Chondrocyte (in vitro differentiated cells): Measurements from ENCODE around the gene FAM222A. TPM values are rescaled to one million over a fixed set of nuclear protein-coding genes. Genes with fewer than 3 reads are reported as not detected.

Experiments used
- DNase-seq: peaks from one replicate; pipeline ENCODE4 v3.0.0; 2021; ENCODE audit warnings: mixed read lengths, low spot score
- H3K27ac Mint-ChIP-seq: one replicate; pipeline ENCODE4 v1.8.0; 2021; ENCODE audit warnings: mild to moderate bottlenecking, moderate library complexity, mixed read lengths; ENCODE audit not compliant: unreplicated experiment
- H3K27me3 Mint-ChIP-seq: 2 replicates; pipeline ENCODE4 v1.8.0; 2021; ENCODE audit warnings: low read depth, mixed read lengths
- H3K36me3 Mint-ChIP-seq: 2 replicates; pipeline ENCODE4 v1.8.0; 2021; ENCODE audit warnings: low read depth, mixed read lengths
- H3K4me1 Mint-ChIP-seq: 2 replicates; pipeline ENCODE4 v1.8.0; 2021; ENCODE audit warnings: low read depth, mild to moderate bottlenecking, mixed read lengths
- H3K4me3 Mint-ChIP-seq: one replicate; pipeline ENCODE4 v1.8.0; 2021; ENCODE audit warnings: mild to moderate bottlenecking, moderate library complexity, mixed read lengths; ENCODE audit not compliant: unreplicated experiment
- H3K9me3 Mint-ChIP-seq: 2 replicates; pipeline ENCODE4 v1.8.0; 2021; ENCODE audit warnings: low read depth, mixed read lengths
- CTCF ChIP-seq: fragments of 200-600 bp; sonication (generic); IDR thresholded peaks from 2 replicates; pipeline ENCODE4 v1.5.0; 2021; ENCODE audit warnings: antibody characterized with exemption, mild to moderate bottlenecking, moderate library complexity
- total RNA-seq: library from RNA; stranded (reverse); gene quantifications from 3 replicates; pipeline ENCODE4 v1.2.1, GENCODE V29; 2021

FAM222A gene
- total RNA-seq, 1 donor from 2014 or later, result 1.0 TPM

DNA sequence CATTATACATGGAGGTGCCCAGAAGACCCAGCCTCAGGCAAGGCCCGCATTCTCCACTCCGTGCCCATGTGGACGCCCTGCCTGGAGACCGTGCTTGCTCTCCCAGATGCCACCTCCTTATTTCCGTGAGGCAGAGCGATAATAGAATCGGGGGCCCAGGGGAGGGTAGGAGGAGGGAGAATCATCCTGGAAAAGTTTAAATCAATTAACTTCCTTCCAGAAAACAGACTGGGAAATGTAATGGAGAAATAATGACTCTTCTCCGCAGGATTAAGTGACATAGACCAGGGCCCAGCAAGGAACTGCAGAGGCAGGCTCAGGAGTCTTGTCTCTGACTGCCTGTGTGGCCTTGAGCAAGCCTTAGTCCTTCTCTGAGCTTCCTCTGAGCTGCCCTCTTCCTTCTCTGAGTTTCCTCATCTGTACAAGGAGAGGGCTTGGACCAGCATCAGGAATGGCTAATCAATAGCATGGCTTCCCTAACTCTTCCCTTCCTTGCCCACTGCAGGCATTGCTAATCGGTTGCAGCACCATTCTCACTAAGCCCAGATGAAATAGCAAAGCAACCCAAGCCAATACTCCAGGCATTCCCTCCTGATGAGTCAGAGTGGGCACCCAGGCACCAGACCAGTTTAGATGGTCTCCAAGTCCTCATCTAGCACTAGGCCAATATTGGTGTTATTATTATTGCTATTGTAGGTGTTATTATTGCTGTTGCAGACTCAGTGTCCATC is 11.3 kb upstream of the FAM222A start:
- Mint-ChIP-seq H3K27ac (no peak overlapping the region), H3K9me3 (peaks cover 3% of the 10 kb centered on the region), H3K36me3 (no peaks in the 10 kb centered on the region), H3K27me3 (peaks cover 3% of the 10 kb centered on the region), H3K4me1 (no peaks in the 10 kb centered on the region), H3K4me3 (no peak overlapping the region)
- no peak for TF ChIP-seq CTCF
- no peak for DNase-seq

DNA sequence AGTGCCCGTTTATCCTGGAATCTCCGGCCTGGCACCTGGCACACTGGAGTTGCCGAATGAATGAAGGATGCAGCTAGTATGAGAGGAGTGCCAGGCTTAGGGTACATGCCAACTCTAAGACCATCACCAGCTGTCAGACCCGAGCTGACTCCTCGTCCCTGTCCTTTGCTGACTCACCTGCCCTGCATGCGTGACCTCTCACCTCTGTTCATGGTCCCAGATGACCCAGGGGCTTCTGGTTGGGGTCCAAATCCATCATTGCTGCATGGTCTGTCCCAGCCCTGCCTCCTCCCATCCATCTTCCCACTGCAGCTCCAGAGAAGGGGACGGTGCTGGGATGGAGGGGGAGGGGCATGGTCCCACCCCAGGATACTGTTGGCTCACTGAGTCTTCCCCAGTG is 9.9 kb upstream of the FAM222A start:
- Mint-ChIP-seq H3K4me3 (no peak overlapping the region), H3K36me3 (no peaks in the 10 kb centered on the region), H3K27ac (no peak overlapping the region), H3K9me3 (peaks cover 3% of the 10 kb centered on the region), H3K4me1 (no peaks in the 10 kb centered on the region), H3K27me3 (peaks cover 3% of the 10 kb centered on the region)
- TF ChIP-seq CTCF, result no peak
- DNase-seq, result no peak

GRCh38 chr12:109704371-109705098 is 9.1 kb upstream of the FAM222A start:
- no peak overlapping the region for H3K27ac Mint-ChIP-seq
- no peaks in the 10 kb centered on the region for H3K4me1 Mint-ChIP-seq
- H3K9me3 Mint-ChIP-seq, result peaks cover 3% of the 10 kb centered on the region
- H3K36me3 Mint-ChIP-seq, result no peaks in the 10 kb centered on the region
- no peak overlapping the region for H3K4me3 Mint-ChIP-seq
- H3K27me3 Mint-ChIP-seq, result peaks cover 3% of the 10 kb centered on the region
- no peak for TF ChIP-seq CTCF
- DNase-seq, result no peak

- no peak for DNase-seq
- no peaks in the 10 kb centered on the region for H3K4me1 Mint-ChIP-seq
- H3K36me3 Mint-ChIP-seq, result no peaks in the 10 kb centered on the region
- peaks cover 3% of the 10 kb centered on the region for H3K27me3 Mint-ChIP-seq
- H3K27ac Mint-ChIP-seq, result no peak overlapping the region
- H3K9me3 Mint-ChIP-seq, result peaks cover 3% of the 10 kb centered on the region
- no peak for TF ChIP-seq CTCF
- no peak overlapping the region for H3K4me3 Mint-ChIP-seq
Observed at GRCh38 chr12:109705291-109705690, 8.3 kb upstream of the FAM222A start.

GRCh38 chr12:109706398-109706746 is 7.3 kb upstream of the FAM222A start:
- no peak for DNase-seq
- Mint-ChIP-seq H3K9me3 (peaks cover 3% of the 10 kb centered on the region), H3K36me3 (no peaks in the 10 kb centered on the region), H3K4me3 (no peak overlapping the region), H3K4me1 (peaks cover 3% of the 10 kb centered on the region), H3K27ac (no peak overlapping the region), H3K27me3 (peaks cover 3% of the 10 kb centered on the region)
- no peak for TF ChIP-seq CTCF
